ENCODE data around the gene RABGAP1L.
"Not testable (repeated sequence)": the region's sequence is repeated elsewhere in the genome, so short reads cannot be mapped to it uniquely, and the experiment has no call there.

RABGAP1L gene

DNA sequence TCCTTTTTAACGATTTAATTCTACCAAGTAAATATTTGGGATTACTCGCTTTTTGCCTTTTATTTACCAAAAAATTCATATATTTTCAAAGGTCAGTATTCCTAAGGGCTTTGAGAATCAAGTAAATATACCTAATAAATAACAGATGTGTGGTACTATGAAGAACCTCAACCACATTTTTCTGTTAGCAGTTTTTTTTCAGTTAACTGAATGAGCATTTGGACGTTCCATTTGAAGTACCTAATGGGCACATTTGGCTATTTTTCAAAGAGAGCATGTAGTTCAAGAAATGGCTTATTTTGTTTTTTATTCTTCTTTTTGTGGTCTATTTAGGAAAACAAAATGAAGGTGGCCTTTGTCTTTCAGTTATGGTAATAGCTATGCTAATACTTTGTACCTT, 541.5 kb downstream of the RABGAP1L start:
- no peak overlapping the region for H3K4me3 ChIP-seq (replicated peaks; ENCODE audit: low read depth, low read length)
- TF ChIP-seq, protein P1, sequence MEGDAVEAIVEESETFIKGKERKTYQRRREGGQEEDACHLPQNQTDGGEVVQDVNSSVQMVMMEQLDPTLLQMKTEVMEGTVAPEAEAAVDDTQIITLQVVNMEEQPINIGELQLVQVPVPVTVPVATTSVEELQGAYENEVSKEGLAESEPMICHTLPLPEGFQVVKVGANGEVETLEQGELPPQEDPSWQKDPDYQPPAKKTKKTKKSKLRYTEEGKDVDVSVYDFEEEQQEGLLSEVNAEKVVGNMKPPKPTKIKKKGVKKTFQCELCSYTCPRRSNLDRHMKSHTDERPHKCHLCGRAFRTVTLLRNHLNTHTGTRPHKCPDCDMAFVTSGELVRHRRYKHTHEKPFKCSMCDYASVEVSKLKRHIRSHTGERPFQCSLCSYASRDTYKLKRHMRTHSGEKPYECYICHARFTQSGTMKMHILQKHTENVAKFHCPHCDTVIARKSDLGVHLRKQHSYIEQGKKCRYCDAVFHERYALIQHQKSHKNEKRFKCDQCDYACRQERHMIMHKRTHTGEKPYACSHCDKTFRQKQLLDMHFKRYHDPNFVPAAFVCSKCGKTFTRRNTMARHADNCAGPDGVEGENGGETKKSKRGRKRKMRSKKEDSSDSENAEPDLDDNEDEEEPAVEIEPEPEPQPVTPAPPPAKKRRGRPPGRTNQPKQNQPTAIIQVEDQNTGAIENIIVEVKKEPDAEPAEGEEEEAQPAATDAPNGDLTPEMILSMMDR (IDR thresholded peaks at IDR 0.05; ENCODE audit: low read depth, low read length, missing control alignments): no peak
- DNase-seq (ENCODE audit: extremely low read depth, low read depth): peak; percentile 22

DNA sequence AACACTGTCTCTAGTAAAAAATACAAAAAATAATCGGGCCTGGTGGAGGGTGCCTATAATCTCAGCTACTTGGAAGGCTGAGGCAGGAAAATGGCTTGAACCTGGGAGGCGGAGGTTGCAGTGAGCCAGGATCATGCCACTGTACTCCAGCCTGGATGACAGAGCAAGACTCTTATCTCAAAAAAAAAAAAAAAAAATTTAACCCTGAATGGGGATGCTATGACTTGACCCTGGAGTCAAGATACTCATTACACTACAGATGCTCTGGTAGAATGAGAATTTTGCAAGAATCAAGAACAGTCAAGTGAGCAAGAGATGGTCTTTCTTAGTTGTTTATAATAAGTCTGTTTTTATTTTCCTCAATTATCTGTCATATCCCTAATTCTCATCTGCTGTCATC, 542.2 kb downstream of the RABGAP1L start:
- TF ChIP-seq, protein P1 (IDR thresholded peaks at IDR 0.05; ENCODE audit: low read depth, low read length, missing control alignments): no peak

DNA sequence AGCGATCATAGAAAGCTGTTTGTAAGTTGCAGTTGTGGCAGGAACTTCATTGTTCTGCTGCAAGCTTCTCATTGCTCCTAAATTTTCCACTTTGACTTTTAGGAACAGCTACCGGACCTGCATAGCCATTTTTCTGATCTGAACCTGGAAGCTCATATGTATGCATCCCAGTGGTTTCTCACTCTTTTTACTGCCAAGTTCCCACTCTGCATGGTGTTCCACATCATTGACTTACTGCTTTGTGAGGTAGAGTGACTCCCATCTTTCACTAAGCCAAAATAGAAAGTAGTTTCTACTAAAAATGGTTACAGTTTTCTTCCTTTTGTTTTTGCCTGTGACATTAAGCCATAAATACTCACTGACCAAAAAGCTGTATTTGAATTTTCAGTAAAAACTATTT, 542.7 kb downstream of the RABGAP1L start:
- TF ChIP-seq, protein P1 (IDR thresholded peaks at IDR 0.05; ENCODE audit: low read depth, low read length, missing control alignments): no peak
- DNase-seq (ENCODE audit: extremely low read depth, low read depth): no peak
- H3K4me3 ChIP-seq (replicated peaks; ENCODE audit: low read depth, low read length): no peak overlapping the region

More for the DNA sequence above, 542.2 kb downstream of the RABGAP1L start:
- no peak for DNase-seq (ENCODE audit: extremely low read depth, low read depth)
- H3K4me3 ChIP-seq (replicated peaks; ENCODE audit: low read depth, low read length): no peak overlapping the region

DNA sequence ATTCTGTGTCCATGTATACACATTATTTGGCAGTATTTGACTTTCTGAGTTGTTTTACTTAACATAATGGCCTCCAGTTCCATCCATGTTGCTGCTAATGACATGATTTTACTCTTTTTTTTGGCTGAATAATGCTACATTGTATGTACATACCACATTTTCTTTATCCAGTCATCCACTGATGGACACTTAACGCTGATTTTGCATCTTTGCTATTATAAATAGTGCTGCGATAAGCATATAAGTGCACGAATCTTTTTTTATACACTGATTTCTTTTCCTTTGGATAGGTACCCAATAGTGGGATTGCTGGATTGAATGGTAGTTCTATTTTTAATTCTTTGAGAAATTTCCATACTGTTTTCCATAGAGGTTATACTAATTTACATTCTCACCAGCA, 544.0 kb downstream of the RABGAP1L start:
- DNase-seq (ENCODE audit: extremely low read depth, low read depth): no peak
- no peak overlapping the region for H3K4me3 ChIP-seq (replicated peaks; ENCODE audit: low read depth, low read length)
- TF ChIP-seq, protein P1 (IDR thresholded peaks at IDR 0.05; ENCODE audit: low read depth, low read length, missing control alignments): no peak

DNA sequence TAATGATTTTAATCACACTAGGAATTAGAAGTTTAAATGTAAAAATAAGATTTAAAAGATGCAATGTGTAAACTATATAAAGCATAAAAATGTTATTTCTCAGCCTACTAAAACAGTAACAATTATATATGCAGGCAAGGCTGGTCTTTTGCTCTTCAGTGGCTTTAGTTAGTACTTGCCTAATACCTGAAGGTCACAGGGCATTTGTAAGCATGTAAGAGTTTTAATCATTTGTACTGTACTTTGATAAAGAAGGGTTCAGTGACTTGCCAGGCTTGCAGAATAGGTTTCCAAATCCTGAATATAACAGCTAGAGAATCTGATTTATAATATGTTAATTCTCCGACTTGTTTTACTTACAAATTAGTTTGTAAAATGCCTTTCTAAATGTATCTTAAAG, 545.0 kb downstream of the RABGAP1L start:
- TF ChIP-seq, protein P1 (IDR thresholded peaks at IDR 0.05; ENCODE audit: low read depth, low read length, missing control alignments): no peak
- DNase-seq (ENCODE audit: extremely low read depth, low read depth): no peak
- H3K4me3 ChIP-seq (replicated peaks; ENCODE audit: low read depth, low read length): no peak overlapping the region

DNA sequence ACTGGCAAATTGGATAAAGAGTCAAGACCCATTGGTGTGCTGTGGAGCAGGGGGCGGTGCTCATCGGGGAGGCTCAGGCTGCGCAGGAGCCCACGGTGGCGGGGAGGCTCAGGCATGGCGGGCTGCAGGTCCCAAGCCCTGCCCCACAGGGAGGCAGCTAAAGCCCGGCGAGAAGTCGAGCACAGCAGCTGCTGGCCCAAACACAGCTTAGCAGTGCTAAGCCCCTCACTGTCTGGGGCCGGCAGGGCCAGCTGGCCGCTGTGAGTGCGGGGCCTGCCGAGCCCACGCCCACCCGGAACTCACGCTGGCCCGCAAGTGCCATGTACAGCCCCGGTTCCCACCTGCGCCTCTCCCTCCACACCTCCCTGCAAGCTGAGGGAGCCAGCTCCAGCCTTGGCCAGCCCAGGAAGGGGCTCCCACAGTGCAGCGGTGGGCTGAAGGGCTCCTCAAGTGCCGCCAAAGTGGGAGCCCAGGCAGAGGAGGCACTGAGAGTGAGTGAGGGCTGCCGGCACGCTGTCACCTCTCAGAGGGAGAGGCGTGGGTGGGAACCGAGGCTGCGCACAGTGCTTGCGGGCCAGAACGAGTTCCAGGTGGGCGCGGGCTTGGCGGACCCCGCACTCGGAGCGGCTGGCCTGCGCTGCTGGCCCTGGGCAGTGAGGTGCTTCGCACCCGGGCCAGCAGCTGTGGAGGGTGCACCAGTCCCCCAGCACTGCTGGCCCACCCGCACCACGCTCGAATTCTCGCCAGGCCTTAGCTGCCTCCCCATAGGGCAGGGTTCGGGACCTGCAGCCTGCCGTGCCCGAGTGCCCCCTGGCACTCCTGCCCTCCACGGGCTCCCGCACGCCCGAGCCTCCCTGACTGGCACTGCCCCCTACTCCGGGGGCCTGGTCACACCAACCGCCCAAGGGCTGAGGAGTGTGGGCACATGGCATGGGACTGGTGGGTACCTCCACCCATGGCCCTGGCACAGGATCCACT, 551.8 kb downstream of the RABGAP1L start:
- H3K4me3 ChIP-seq (replicated peaks; ENCODE audit: low read depth, low read length): no peak overlapping the region
- no peak for DNase-seq (ENCODE audit: extremely low read depth, low read depth)
- TF ChIP-seq, protein P1 (IDR thresholded peaks at IDR 0.05; ENCODE audit: low read depth, low read length, missing control alignments): no peak

DNA sequence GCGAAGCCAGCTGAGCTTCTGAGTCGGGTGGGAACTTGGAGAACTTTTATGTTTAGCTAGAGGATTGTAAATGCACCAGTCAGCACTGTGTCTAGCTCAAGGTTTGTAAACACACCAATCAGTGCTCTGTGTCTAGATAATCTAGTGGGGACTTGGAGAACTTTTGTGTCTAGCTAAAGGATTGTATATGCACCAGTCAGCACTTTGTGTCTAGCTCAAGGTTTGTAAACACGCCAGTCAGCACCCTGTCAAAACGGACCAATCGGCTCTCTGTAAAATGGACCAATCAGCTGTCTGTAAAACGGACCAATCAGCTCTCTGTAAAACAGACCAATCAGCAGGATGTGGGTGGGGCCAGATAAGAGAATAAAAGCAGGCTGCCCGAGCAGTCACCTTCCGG, 552.5 kb downstream of the RABGAP1L start:
- DNase-seq (ENCODE audit: extremely low read depth, low read depth); H3K4me3 ChIP-seq (replicated peaks; ENCODE audit: low read depth, low read length): not testable (repeated sequence)

Data from HFF-Myc (cell line).